ENCODE data around the gene VPS16. TPM values are rescaled to one million over a fixed set of nuclear protein-coding genes. Genes with fewer than 3 reads are reported as not detected.
A peak's percentile ranks its signal among the peaks of the same experiment; 100 is the strongest.

Gene VPS16
- total and polyA plus RNA-seq, 12 donors: 24.8 to 115 (median 34.8) TPM

DNA sequence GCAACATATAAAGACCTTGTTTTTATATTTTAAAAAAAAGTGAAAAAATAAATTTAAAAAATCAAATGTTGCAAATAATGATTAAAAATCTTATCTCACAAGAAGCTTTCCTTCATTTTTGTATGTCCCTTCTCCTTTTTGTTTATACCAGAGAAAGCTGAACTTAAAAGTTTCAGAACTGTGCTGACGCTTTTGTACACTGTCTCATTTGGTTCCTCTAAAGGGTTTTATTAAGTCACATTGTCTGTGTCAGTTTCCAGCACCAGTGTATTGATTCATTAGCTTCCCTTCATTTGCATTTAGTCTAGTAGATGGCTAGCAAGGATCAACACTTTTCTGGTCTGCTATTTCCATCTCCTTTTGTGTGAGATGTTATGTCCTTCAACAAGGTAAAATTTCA, 6.8 kb upstream of the VPS16 start:
- Histone ChIP-seq H3K36me3 (replicated peaks in 1 of 2) (no peaks in the 10 kb centered on the region), H3K4me3 (no peak overlapping the region), H3K4me1 (replicated peaks in 1 of 2) (no peaks in the 10 kb centered on the region), H3K27me3 (peaks cover 2% of the 10 kb centered on the region), H3K9me3 (replicated peaks in 1 of 3) (no peaks in the 10 kb centered on the region), H3K27ac (no peak overlapping the region)
- WGBS, 4 donors: 69 to 81% (median 74%) methylated on average over 1 of the region's 1 CpG
- no peak for DNase-seq
- intact Hi-C loops (cut with DNase I): no loop called here
- TF ChIP-seq CTCF (IDR thresholded peaks at IDR 0.05): no peak
- TF ChIP-seq POLR2A (IDR thresholded peaks at IDR 0.05): no peak

DNA sequence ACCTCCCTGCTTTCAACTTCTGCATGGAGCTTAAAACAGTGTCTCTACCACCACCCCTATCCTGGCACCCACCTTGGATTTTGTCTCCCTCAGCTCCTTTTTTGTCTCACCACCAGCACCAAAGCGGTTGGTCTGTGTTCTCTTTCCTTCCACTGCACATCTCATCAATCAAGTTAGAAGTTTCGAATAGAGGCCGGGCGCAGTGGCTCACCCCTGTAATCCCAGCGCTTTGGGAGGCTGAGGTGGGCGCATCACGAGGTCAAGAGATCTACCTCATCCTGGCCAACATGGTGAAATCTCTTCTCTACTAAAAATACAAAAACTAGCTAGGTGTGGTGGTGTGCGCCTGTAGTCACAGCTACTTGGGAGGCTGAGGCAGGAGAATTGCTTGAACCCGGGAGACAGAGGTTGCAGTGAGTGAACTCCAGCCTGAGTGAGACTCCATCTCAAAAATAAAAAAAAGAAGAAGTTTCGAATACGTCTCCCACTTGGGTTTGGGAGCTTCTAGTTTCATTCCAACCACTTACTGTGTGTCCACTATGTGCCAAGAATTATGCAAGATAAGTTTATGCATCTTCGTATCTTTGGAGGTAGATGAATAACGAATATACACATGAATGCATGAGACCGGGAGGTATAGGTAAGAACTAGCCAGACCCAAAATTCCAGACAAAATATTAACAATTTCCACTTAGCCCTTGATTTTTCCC, 6.0 kb upstream of the VPS16 start:
- TF ChIP-seq CTCF (IDR thresholded peaks at IDR 0.05) (no peak), POLR2A (IDR thresholded peaks at IDR 0.05) (no peak)
- H3K4me3 ChIP-seq: no peak overlapping the region
- H3K36me3 ChIP-seq (replicated peaks in 1 of 2): no peaks in the 10 kb centered on the region
- peaks cover 0 to under 1% of the 10 kb centered on the region in 2 donors for H3K4me1 ChIP-seq (replicated peaks in 1 of 2)
- H3K27me3 ChIP-seq: no peaks in the 10 kb centered on the region
- no peak overlapping the region for H3K27ac ChIP-seq
- 87 to 95% (median 90%) methylated on average over 14 of the region's 14 CpGs for whole genome bisulfite sequencing, 4 donors
- no peaks in the 10 kb centered on the region for H3K9me3 ChIP-seq (replicated peaks in 1 of 3)
- peak in 1 of 7 donors; percentile 14 for DNase-seq
- intact Hi-C loops (cut with DNase I): no loop called here

GRCh38 chr20:2835331-2835796, 5.2 kb upstream of the VPS16 start:
- H3K9me3 ChIP-seq (replicated peaks in 1 of 3): no peaks in the 10 kb centered on the region
- 80 to 97% (median 93%) methylated on average over 1 to 6 of the region's 6 CpGs for WGBS, 4 donors
- peaks cover 5 to 6% of the 10 kb centered on the region in 2 donors for H3K4me1 ChIP-seq (replicated peaks in 1 of 2)
- no peaks in the 10 kb centered on the region for H3K27me3 ChIP-seq
- no peak overlapping the region for H3K4me3 ChIP-seq
- TF ChIP-seq POLR2A (IDR thresholded peaks at IDR 0.05) (no peak), CTCF (IDR thresholded peaks at IDR 0.05) (no peak)
- intact Hi-C loops (cut with DNase I): no loop called here
- no peak for DNase-seq
- no peak overlapping the region for H3K27ac ChIP-seq
- no peaks in the 10 kb centered on the region for H3K36me3 ChIP-seq (replicated peaks in 1 of 2)

DNA sequence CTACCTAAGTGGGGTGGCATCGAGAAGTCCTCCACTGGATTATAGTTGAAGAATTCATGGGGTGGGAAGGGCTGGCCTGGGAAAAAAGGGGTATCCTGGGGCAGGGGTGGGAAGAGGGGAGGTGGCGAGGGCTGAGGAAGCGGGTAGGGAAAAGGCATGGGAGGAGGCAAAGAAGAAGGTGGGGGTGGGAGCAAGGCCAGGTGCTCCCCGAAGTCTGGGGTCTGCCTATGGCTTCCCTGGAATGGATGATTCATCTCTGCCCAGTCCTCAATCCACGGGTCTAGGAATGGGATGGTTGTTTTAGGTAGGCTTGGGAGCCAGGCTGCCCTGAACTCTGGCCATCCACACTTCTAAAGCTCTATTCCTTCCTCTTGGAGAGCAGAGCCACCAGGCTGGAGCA, 4.5 kb upstream of the VPS16 start:
- intact Hi-C loops (cut with DNase I): no loop called here
- WGBS, 4 donors: 93 to 100% (median 96%) methylated on average over 5 of the region's 5 CpGs

More for the DNA sequence above, 4.5 kb upstream of the VPS16 start:
- H3K27ac ChIP-seq: no peak overlapping the region
- no peak overlapping the region for H3K4me3 ChIP-seq
- H3K9me3 ChIP-seq (replicated peaks in 1 of 3): no peaks in the 10 kb centered on the region
- H3K27me3 ChIP-seq: no peaks in the 10 kb centered on the region
- TF ChIP-seq CTCF (IDR thresholded peaks at IDR 0.05): no peak
- TF ChIP-seq POLR2A (IDR thresholded peaks at IDR 0.05): no peak
- peaks cover 5 to 6% of the 10 kb centered on the region in 2 donors for H3K4me1 ChIP-seq (replicated peaks in 1 of 2)
- no peak for DNase-seq
- no peaks in the 10 kb centered on the region for H3K36me3 ChIP-seq (replicated peaks in 1 of 2)
